K562 (cell line): ENCODE data around the gene DAP. TPM values are rescaled to one million over a fixed set of nuclear protein-coding genes. Genes with fewer than 3 reads are reported as not detected.

Experiments
- ATAC-seq: fragments of 200-7000 bp; cut with Tn5 transposase; 3 replicates; pipeline ENCODE4 v1.9.1; 2020; ENCODE audit warnings: moderate library complexity
- BruUV-seq: library from RNA; stranded (reverse); fragments of 400-500 nt; replicated peaks from 2 replicates; lab custom pipeline; 2021; lab: Mats Ljungman, UMichigan
- CTCF ChIA-PET: fragments of 300-600 bp; formaldehyde crosslinking; extraction: SDS; loops from one replicate; lab custom pipeline; 2021; ENCODE audit warnings: low intra/inter-chr PET ratio; lab: Yijun Ruan, JAX
- POLR2A ChIA-PET: fragments of 300-600, 350-650 bp; sonication (Branson Sonifier 250); formaldehyde crosslinking; extraction: SDS; loops from one replicate; lab custom pipeline; 2021; ENCODE audit warnings: antibody characterized with exemption, inconsistent platforms; lab: Yijun Ruan, JAX
- DNase-seq, 4 experiments: peaks; one replicate each; pipeline versions ENCODE4 v3.0.0 to v3.0.0-alpha.2; 2011 to 2018; ENCODE audit warnings: low spot score in 3 of 4, mixed read lengths in 3 of 4; ENCODE audit errors: extremely low read depth in 1 of 4
- FAIRE-seq: peaks from 2 replicates; lab custom pipeline; 2011; peaks lifted over from hg19 to GRCh38; lab: Jason Lieb, UNC
- H2AFZ ChIP-seq: 2 replicates; pipeline ENCODE4 v1.6.0; 2011; ENCODE audit warnings: low read depth, low read length, control low read depth, inconsistent platforms
- H3K27ac ChIP-seq: fragments of 200-600 bp; 3 replicates; pipeline ENCODE4 v1.8.0; 2011; ENCODE audit warnings: low read depth, mild to moderate bottlenecking, control low read depth, inconsistent platforms, low read length, moderate library complexity, mixed read lengths; ENCODE audit errors: extremely low read depth
- H3K27me3 ChIP-seq, 2 experiments: fragments of 300-600 bp in 1 of 2; 2 replicates in 1 of 2; 3 replicates in 1 of 2; pipeline versions ENCODE4 v1.6.0 to v1.8.0; 2011; ENCODE audit warnings: inconsistent platforms in 2 of 2, low read length in 2 of 2, mild to moderate bottlenecking in 1 of 2, mixed read lengths in 1 of 2, moderate library complexity in 1 of 2; ENCODE audit not compliant: control insufficient read depth in 2 of 2, insufficient read depth in 2 of 2
- H3K36me3 ChIP-seq: fragments of 300-600 bp; 3 replicates; pipeline ENCODE4 v1.8.0; 2011; ENCODE audit warnings: mild to moderate bottlenecking, low read length, inconsistent platforms; ENCODE audit not compliant: control insufficient read depth, insufficient read depth
- H3K4me1 ChIP-seq, 2 experiments: fragments of 200-600 bp in 1 of 2; replicated peaks in 1 of 2; 2 replicates in 1 of 2; 3 replicates in 1 of 2; pipeline versions ENCODE4 v1.5.1 to v1.8.0; 2011; ENCODE audit warnings: inconsistent platforms in 2 of 2, low read length in 2 of 2, mild to moderate bottlenecking in 1 of 2, mixed read lengths in 1 of 2, moderate library complexity in 1 of 2; ENCODE audit not compliant: control insufficient read depth in 2 of 2, insufficient read depth in 2 of 2
- H3K4me2 ChIP-seq: 2 replicates; pipeline ENCODE4 v1.6.1; 2011; ENCODE audit warnings: low read length, control low read depth, inconsistent platforms, mixed read lengths; ENCODE audit not compliant: insufficient read depth
- H3K4me3 ChIP-seq: fragments of 200-600 bp; sonication (generic), shearing (Covaris generic); 2 replicates; pipeline ENCODE4 v1.5.1; 2016; ENCODE audit warnings: control low read depth, inconsistent platforms
- H3K79me2 ChIP-seq: fragments of 200-600 bp; 3 replicates; pipeline ENCODE4 v1.8.0; 2011; ENCODE audit warnings: low read length, inconsistent platforms; ENCODE audit not compliant: control insufficient read depth, insufficient read depth
- H3K9ac ChIP-seq, 2 experiments: 2 replicates each; pipeline versions ENCODE4 v1.6.0 to v1.6.1; 2011; ENCODE audit warnings: low read depth in 2 of 2, low read length in 2 of 2, control low read depth in 1 of 2, inconsistent platforms in 1 of 2, mild to moderate bottlenecking in 1 of 2, mixed read lengths in 1 of 2; ENCODE audit not compliant: insufficient read depth in 1 of 2
- H3K9me1 ChIP-seq: one replicate; pipeline ENCODE4 v1.6.0; 2011; ENCODE audit warnings: inconsistent platforms, mild to moderate bottlenecking, low read length, moderate library complexity; ENCODE audit not compliant: control insufficient read depth, insufficient read depth
- H3K9me3 ChIP-seq: replicated peaks from 2 replicates; pipeline ENCODE4 v1.5.1; 2011; ENCODE audit warnings: low read depth, low read length, inconsistent platforms; ENCODE audit not compliant: control insufficient read depth, insufficient read depth
- H4K20me1 ChIP-seq: replicated peaks from 2 replicates; pipeline ENCODE4 v1.6.1; 2011; ENCODE audit warnings: low read length, inconsistent platforms, mixed read lengths; ENCODE audit not compliant: control insufficient read depth, insufficient read depth
- CBX5 ChIP-seq: IDR thresholded peaks from 2 replicates; pipeline ENCODE4 v1.6.1; 2014; ENCODE audit warnings: low read depth, borderline replicate concordance
- CTBP1 ChIP-seq: fragments of 450-650 bp; IDR thresholded peaks from 2 replicates; pipeline ENCODE4 v1.6.1; 2016; ENCODE audit warnings: borderline replicate concordance
- EHMT2 ChIP-seq: fragments of 450-650 bp; IDR thresholded peaks from 2 replicates; pipeline ENCODE4 v1.6.1; 2018; ENCODE audit warnings: antibody characterized with exemption
- HCFC1 ChIP-seq: IDR thresholded peaks from 2 replicates; pipeline ENCODE4 v1.6.1; 2012; ENCODE audit warnings: low read depth, low read length, improper control_type of control experiment
- HMBOX1 ChIP-seq: sonication (generic); IDR thresholded peaks from 2 replicates; pipeline ENCODE4 v1.6.1; 2016
- IFI16 ChIP-seq: fragments of 250-450 bp; sonication (Bioruptor Pico); IDR thresholded peaks from 2 replicates; pipeline ENCODE4 v2.1.2; 2022; ENCODE audit warnings: mild to moderate bottlenecking, inconsistent platforms
- KLF1 ChIP-seq: fragments of 450-650 bp; IDR thresholded peaks from 2 replicates; pipeline ENCODE4 v1.6.1; 2016; ENCODE audit warnings: missing genetic modification characterization, missing compliant biosample characterization
- PBX2 ChIP-seq, 2 experiments: IDR thresholded peaks in 1 of 2; conservative IDR thresholded peaks in 1 of 2; 2 replicates each; pipeline ENCODE4 v1.6.1; 2016; ENCODE audit warnings: low read depth in 2 of 2, mild to moderate bottlenecking in 1 of 2, missing compliant biosample characterization in 1 of 2, missing genetic modification characterization in 1 of 2, moderate library complexity in 1 of 2
- PHF21A ChIP-seq: fragments of 450-650 bp; IDR thresholded peaks from 2 replicates; pipeline ENCODE4 v1.6.1; 2017; ENCODE audit warnings: low read depth, borderline replicate concordance
- PPARD ChIP-seq: fragments of 250-450 bp; sonication (Bioruptor Pico); IDR thresholded peaks from 2 replicates; pipeline ENCODE4 v1.8.0; 2022; ENCODE audit warnings: inconsistent platforms, mild to moderate bottlenecking, moderate library complexity
- STAT5B ChIP-seq: fragments of 250-450 bp; sonication (Bioruptor Pico); IDR thresholded peaks from 2 replicates; pipeline ENCODE4 v1.8.0; 2021; ENCODE audit warnings: mild to moderate bottlenecking, inconsistent platforms
- TARDBP ChIP-seq: fragments of 450-650 bp; IDR thresholded peaks from 2 replicates; pipeline ENCODE4 v1.6.1; 2016
- TEAD2 ChIP-seq: fragments of 450-650 bp; IDR thresholded peaks from 2 replicates; pipeline ENCODE4 v1.6.1; 2016; ENCODE audit warnings: missing genetic modification characterization, control low read depth, missing compliant biosample characterization
- ZBTB5 ChIP-seq: fragments of 450-650 bp; IDR thresholded peaks from 2 replicates; pipeline ENCODE4 v1.6.1; 2017; ENCODE audit warnings: antibody characterized with exemption
- ZBTB9 ChIP-seq: fragments of 450-650 bp; formaldehyde crosslinking; IDR thresholded peaks from 2 replicates; pipeline ENCODE4 v1.4.0; 2020; ENCODE audit warnings: mild to moderate bottlenecking, moderate library complexity
- ZFP30 ChIP-seq: fragments of 250-450 bp; sonication (Bioruptor Pico); IDR thresholded peaks from 2 replicates; pipeline ENCODE4 v1.8.0; 2022; ENCODE audit warnings: moderate library complexity, mild to moderate bottlenecking, inconsistent platforms, borderline replicate concordance
- ZNF347 ChIP-seq: fragments of 450-650 bp; formaldehyde crosslinking; IDR thresholded peaks from 2 replicates; pipeline ENCODE4 v1.4.0; 2020; ENCODE audit warnings: low read depth, mild to moderate bottlenecking, moderate library complexity
- in situ Hi-C: fragments of 300-500 bp; cut with MboI; formaldehyde crosslinking; loops from 4 replicates; pipeline ENCODE4 v1.15.0; 2018; ENCODE audit warnings: inconsistent platforms, mixed read lengths
- intact Hi-C: fragments of 100-400 bp; cut with micrococcal nuclease; formaldehyde crosslinking; loops from 2 replicates; pipeline ENCODE4 v1.14.2; 2022
- polyA plus RNA-seq, 8 experiments: library from polyadenylated mRNA; depleted of rRNA in 4 of 8; stranded (reverse) in 5 of 8; unstranded in 3 of 8; fragments of >200 nt; fragmentation: Nextera tagmentation in 2 of 8; fragmentation: Illumina TruSeq in 1 of 8; extraction: Ambion mirVana in 2 of 8; extraction: Trizol in 1 of 8; gene quantifications; 2 replicates each; pipeline versions ENCODE4 v1.2.1 to v1.2.3, GENCODE V29; 2011 to 2014; ENCODE audit warnings: inconsistent platforms in 1 of 8, missing spikeins in 1 of 8
- total RNA-seq, 7 experiments: library from RNA; depleted of rRNA in 6 of 7; stranded (reverse); fragments of >200 nt in 6 of 7; fragmentation: Illumina TruSeq in 2 of 7; extraction: Trizol in 2 of 7; gene quantifications; 2 replicates each; pipeline versions ENCODE4 v1.2.1 to v1.2.3, GENCODE V29; 2011 to 2021; ENCODE audit warnings: low replicate concordance in 1 of 7

DAP gene
- total and polyA plus RNA-seq, 9 of the 15 experiments (the other 6 are each of a cell fraction or from before 2014, with no cell fraction given), result 14.1 to 151 (median 34.5) TPM

- no peak for FAIRE-seq
- POLR2A ChIA-PET, result interaction anchor here (1.0 to 1.5 kb wide), 4 partner anchors 9 to 17 kb away, joined by 3 to 4 read pairs (median 4); no protein-coding TSS in a partner anchor
- BruUV-seq, result no TSS peak
- TF ChIP-seq ZFP30 (CRISPR knock-in tag) (no peak), CBX5 (no peak), PHF21A (no peak), PPARD (no peak), IFI16 (CRISPR knock-in tag) (no peak), ZBTB5 (no peak), HMBOX1 (no peak), TARDBP (no peak), ZBTB9 (CRISPR knock-in tag) (no peak), TEAD2 (tag) (no peak), CTBP1 (no peak), EHMT2 (no peak), ZNF347 (CRISPR knock-in tag) (no peak), KLF1 (tag) (no peak), HCFC1 (no peak), PBX2 (CRISPR knock-in tag; IDR thresholded peaks at IDR 0.05; ENCODE audit: low read depth) (no peak), PBX2 (tag; conservative IDR thresholded peaks at IDR 0.05; ENCODE audit: low read depth) (no peak), STAT5B (CRISPR knock-in tag) (no peak)
Observed at GRCh38 chr5:10737880-10738279, 23.2 kb downstream of the DAP start.

More at GRCh38 chr5:10737880-10738279, 23.2 kb downstream of the DAP start:
- Histone ChIP-seq H2AFZ (no peak overlapping the region), H3K9me1 (no peaks in the 10 kb centered on the region), H3K27me3 (no peaks in the 10 kb centered on the region), H3K4me3 (no peak overlapping the region), H3K27ac (no peak overlapping the region), H4K20me1 (no peaks in the 10 kb centered on the region), H3K9ac (no peak overlapping the region), H3K9me3 (peaks cover 23% of the 10 kb centered on the region), H3K79me2 (peaks cover 59% of the 10 kb centered on the region), H3K36me3 (peaks cover 70% of the 10 kb centered on the region), H3K4me1 (peaks cover 23 to 46% of the 10 kb centered on the region in 2 experiments), H3K4me2 (no peak overlapping the region)
- in situ Hi-C loops (no loop called here), intact Hi-C loops (no loop called here)
- ATAC-seq (no peak), DNase-seq (no peak)
- CTCF ChIA-PET, result no interaction called here
